Astrocyte (in vitro differentiated cells and primary cell): Measurements from ENCODE around the gene MYMK.

Experiments
- CTCF ChIP-seq: IDR thresholded peaks from 2 replicates; pipeline ENCODE4 v1.5.1; 2011; ENCODE audit warnings: low read depth, mild to moderate bottlenecking, inconsistent platforms, low read length, moderate library complexity; ENCODE audit not compliant: insufficient read depth
- EZH2 ChIP-seq: IDR thresholded peaks from 2 replicates; pipeline ENCODE4 v1.6.1; 2012; ENCODE audit warnings: mild to moderate bottlenecking, low read length, inconsistent platforms; ENCODE audit not compliant: insufficient read depth

GRCh38 chr9:133543772-133544467 is 19.2 kb upstream of the MYMK start:
- TF ChIP-seq CTCF (no peak), EZH2 (no peak)
